C4-2B (cell line): ENCODE measurements around the gene TPI1.

Experiments used
- H3K27ac ChIP-seq: fragments of 450-650 bp; 2 replicates; pipeline ENCODE4 v1.5.1; 2017
- ZFX ChIP-seq: fragments of 450-650 bp; IDR thresholded peaks from 2 replicates; pipeline ENCODE4 v1.6.1; 2017
- TF ChIP-seq, protein P1 (sequence below): fragments of 450-650 bp; conservative IDR thresholded peaks from 2 replicates; pipeline ENCODE4 v1.5.1; 2017; ENCODE audit warnings: mild to moderate bottlenecking

Gene TPI1

DNA sequence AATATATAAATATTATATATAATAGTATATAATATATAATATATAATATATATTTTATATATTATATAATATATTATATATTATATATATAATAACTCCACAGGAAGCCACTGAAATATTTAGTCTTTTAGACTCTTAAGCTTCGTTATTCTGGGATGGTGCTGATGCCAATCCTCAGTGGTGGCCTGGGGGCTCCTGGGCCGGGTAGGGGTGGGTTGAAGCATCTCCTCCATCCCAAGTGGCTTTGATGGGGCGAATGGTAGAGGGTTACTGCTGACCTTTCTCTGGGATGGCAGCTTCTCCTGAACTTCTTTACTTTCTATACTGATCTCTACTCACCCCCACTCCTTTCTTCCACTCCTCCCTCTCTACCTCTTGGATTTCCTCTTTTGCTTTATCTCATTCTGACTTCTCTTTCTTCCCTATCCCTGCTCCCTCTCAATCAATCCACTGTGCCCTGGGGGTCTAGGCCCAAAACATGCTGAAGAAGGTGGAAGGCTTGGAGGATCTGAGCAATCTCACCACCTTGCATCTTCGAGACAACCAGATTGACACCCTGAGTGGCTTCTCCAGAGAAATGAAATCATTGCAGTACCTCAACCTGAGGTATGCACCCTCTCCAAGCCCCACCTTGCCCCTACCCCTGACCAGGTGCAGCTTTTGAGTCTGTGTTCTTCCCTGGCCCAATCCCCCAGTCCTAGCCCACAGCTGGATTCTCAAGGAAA lies 42.3 kb downstream of the TPI1 start:
- TF ChIP-seq ZFX: no peak
- TF ChIP-seq, protein P1, sequence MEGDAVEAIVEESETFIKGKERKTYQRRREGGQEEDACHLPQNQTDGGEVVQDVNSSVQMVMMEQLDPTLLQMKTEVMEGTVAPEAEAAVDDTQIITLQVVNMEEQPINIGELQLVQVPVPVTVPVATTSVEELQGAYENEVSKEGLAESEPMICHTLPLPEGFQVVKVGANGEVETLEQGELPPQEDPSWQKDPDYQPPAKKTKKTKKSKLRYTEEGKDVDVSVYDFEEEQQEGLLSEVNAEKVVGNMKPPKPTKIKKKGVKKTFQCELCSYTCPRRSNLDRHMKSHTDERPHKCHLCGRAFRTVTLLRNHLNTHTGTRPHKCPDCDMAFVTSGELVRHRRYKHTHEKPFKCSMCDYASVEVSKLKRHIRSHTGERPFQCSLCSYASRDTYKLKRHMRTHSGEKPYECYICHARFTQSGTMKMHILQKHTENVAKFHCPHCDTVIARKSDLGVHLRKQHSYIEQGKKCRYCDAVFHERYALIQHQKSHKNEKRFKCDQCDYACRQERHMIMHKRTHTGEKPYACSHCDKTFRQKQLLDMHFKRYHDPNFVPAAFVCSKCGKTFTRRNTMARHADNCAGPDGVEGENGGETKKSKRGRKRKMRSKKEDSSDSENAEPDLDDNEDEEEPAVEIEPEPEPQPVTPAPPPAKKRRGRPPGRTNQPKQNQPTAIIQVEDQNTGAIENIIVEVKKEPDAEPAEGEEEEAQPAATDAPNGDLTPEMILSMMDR: no peak

DNA sequence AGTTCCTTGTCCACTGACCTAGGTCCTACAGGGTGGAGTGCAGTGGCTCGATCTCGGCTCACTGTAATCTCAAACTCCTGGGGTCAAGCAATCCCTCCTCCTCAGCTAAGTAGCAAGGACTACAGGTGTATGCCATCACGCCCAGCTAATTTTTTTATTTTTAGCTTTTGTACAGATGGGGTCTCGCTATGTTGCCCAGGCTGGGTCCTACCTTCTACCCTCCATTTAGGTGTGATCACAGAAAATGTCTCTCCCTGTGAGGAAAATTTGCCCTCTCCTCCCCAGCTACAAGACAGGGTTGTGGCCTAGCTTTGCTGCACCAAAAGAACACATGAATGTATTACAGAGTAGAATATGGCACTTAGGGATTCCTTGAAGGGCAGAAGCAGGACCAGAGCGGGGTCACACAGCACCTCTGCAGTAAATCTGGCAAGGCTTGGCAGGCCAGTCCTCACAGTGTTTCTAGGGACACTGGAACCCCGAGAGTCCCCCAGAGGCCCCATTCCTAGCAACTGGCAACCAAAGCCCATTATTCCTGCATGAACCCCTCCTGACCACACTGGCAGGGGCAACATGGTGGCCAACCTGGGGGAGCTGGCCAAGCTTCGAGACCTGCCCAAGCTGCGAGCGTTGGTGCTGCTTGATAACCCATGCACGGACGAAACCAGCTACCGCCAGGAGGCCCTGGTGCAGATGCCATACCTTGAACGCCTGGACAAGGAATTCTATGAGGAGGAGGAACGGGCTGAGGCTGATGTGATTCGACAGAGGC lies 45.0 kb downstream of the TPI1 start:
- no peak for TF ChIP-seq ZFX
- TF ChIP-seq, protein P1: no peak
- no peak overlapping the region for H3K27ac ChIP-seq

More for the DNA sequence above, 42.3 kb downstream of the TPI1 start:
- no peak overlapping the region for H3K27ac ChIP-seq

DNA sequence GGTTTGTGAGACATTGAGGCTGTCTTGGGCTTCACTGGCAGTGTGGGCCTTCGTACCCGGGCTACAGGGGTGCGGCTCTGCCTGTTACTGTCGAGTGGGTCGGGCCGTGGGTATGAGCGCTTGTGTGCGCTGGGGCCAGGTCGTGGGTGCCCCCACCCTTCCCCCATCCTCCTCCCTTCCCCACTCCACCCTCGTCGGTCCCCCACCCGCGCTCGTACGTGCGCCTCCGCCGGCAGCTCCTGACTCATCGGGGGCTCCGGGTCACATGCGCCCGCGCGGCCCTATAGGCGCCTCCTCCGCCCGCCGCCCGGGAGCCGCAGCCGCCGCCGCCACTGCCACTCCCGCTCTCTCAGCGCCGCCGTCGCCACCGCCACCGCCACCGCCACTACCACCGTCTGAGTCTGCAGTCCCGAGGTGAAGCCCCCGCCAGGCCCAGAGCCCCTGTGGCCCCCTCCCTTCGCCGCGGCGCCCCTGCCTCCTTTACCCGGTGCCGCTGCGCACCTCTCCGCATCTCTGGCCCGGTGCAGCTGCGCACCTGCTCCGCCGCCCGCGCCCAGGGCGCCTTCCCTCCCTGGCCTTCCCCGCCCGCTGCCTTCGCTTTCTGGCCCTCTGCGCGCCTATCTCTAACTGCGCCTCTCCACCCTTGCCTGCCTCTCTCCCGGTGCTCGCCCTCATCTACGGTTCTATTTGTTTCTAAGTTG lies 47.1 kb downstream of the TPI1 start, which contains the start of gene ENO2:
TSS of gene ENO2 (plus strand) at position 335 of the 701 bp plus-strand sequence. CDS start 1,253 bp downstream, outside the sequence.
- no peak within 1 kb of the TSS for H3K27ac ChIP-seq
- TF ChIP-seq, protein P1: no peak
- TF ChIP-seq ZFX: no peak

DNA sequence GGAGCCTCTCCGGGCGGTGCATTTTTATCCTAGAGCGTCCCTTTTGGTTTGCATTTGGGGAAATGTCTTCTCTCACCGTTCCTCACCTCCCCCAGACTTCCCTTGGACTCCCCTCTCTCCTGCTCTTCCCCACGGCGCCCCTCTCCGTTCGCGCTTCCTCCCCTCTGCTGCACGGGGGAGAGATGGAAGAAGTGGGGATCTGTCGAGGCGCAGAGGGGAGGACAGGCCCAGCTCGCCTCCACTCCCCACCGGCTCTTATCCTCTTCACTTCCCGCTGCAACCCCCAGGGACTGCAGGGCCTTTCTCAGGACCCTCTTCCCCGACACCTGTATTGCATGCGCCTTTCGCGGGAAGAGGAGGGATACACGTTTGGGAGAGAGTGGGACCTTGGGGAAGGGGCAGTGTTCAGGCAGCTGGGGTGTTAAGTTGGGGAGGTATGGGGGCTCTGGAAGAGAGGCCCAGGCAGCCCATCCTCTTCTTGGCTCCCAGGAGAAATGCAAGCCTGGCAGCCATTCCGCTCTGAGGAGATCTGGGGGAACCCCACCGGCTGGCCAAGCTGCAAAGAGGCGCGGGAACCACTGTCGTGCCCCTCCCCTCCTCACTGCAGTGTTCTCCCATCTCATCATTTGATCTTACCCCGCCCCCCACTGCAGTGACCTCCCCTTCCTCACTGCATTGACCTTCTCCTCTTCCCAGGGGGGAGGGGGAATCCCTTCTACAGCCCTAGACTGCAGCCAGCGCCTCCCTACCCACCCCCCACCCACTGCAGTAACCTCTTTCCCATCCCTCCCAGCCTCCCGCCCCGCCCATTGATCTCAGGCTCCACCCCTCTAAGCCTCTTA lies 47.8 kb downstream of the TPI1 start:
- no peak for TF ChIP-seq ZFX
- TF ChIP-seq, protein P1: no peak
- H3K27ac ChIP-seq: no peak overlapping the region

DNA sequence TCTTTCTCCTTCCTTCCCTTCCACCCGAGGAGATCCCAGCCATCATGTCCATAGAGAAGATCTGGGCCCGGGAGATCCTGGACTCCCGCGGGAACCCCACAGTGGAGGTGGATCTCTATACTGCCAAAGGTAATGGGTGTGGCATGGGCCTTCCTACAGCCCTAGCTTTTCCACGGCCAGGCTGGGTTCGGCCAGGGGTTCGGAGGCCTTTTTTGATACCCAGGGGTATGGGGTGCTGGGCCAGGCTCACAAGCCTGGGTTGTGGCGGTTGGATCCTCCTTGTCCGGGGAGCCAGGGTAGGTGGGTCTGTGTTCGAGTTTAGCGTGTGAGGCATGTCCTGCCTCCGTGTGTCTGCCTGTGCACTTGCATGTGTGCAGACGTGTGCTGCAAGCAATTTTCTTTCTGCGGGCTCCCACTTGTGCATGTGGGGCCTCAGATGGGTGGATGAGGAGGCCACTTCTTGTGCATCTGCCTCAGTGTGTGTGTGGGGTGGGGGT lies 48.5 kb downstream of the TPI1 start:
- TF ChIP-seq ZFX: no peak
- TF ChIP-seq, protein P1: no peak
- no peak overlapping the region for H3K27ac ChIP-seq

DNA sequence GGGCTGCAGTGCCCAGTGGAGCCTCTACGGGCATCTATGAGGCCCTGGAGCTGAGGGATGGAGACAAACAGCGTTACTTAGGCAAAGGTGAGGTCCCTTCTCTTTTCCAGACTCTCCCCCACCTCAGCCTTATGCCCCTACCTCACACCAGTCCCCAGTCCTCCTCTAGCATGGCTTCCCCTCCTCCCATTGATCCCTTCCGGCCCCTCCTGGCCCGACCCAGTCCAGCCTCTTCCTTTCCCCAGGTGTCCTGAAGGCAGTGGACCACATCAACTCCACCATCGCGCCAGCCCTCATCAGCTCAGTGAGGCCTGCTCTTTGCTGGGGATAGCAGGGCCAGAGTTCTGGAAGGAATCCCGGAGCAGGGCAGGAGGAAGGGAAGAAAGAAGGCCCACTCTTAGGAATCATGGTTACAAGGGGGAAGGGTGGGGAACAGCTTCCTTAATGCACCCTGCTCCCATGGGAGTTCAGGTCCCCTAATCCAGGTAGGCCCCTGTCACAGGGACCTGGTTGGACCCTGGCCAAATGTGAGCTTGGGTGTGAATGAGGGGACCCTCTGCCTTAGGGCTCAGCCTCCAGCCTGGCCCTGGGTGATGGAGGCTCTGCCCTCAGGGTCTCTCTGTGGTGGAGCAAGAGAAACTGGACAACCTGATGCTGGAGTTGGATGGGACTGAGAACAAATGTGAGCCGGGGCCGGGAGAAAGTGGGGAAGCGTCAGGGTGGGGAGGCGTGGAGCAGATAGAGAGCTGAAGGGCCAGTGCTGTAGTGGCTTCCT lies 49.3 kb downstream of the TPI1 start:
- no peak overlapping the region for H3K27ac ChIP-seq
- TF ChIP-seq, protein P1: no peak
- TF ChIP-seq ZFX: no peak
